Activated T-cell treated with anti-CD3 and anti-CD28 coated beads, Interleukin-2, amount 50 U/mL, for 48 hours (primary cell): ENCODE results near the gene NKAIN2.

Source experiments
- DNase-seq, 2 experiments: peaks; one replicate each; pipeline ENCODE4 v3.0.0-alpha.2; 2020

The NKAIN2 gene

GRCh38 chr6:124870611-124871459 is 1067.2 kb downstream of the NKAIN2 start:
- DNase-seq = no peak

DNA sequence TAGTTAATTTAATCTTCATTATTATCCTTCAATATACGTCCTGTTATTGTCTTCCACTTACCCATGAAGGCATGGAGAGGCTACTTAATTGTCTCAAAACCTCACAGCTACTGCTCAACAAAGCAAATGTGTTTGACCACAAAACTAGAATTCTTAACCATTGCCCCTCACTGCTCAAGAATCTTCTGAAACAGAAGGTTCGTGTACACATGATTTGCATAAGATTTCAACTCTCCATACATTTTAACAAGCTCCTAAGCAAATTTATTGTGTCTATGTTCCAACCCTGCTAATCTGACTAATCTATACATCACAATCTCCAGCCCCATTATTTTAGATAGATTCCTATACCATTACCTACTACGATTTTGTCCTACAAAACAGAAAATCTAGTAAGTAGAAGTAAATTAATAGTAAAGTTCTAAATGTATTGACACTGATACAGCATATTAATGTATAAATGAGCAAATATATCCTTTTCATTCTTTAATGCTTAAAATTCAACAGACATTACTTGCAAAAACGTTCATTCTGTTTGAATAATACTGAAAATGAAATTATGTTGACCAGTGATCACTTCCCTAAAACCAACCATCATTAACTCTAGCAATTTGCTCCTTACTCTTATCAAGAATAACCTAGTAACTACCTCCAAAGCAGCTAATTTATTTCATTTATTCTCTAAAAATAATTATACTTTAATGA is 1068.8 kb downstream of the NKAIN2 start:
- DNase-seq = no peak

DNA sequence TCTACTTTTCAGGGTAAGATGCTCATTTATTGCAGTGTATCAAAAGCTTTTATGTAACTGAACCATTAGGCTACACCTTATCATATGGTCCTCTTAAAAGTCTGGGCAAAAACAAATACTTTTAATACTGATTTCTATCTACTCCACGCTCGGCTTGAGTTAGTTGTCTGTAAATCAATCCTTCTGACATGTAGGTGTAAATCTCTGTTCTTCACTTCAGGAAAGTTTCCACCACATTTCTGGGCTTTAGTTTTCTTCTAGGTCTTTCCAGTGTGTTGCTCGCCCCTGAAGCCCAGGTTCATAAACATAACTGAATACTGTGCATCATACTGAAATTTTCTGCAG is 1069.4 kb downstream of the NKAIN2 start:
- DNase-seq = no peak
